Vagina (tissue), 2 donors: ENCODE measurements around the gene TLE5. TPM values are rescaled to one million over a fixed set of nuclear protein-coding genes. Genes with fewer than 3 reads are reported as not detected.

Source experiments
- DNase-seq, 2 donors: peaks; one replicate each; pipeline ENCODE4 v3.0.0-alpha.2; 2017; ENCODE audit errors: extremely low spot score in 2 of 2
- H3K27ac ChIP-seq: fragments of 200-600 bp; sonication (generic); one replicate; pipeline ENCODE4 v1.5.1; 2019
- H3K27me3 ChIP-seq: fragments of 200-600 bp; sonication (generic); one replicate; pipeline ENCODE4 v1.5.1; 2019
- H3K36me3 ChIP-seq, 2 donors: fragments of 200-600 bp; sonication (generic); one replicate each; pipeline ENCODE4 v1.5.1; 2017 to 2019
- H3K4me1 ChIP-seq: fragments of 200-600 bp; sonication (generic); one replicate; pipeline ENCODE4 v1.5.1; 2019
- H3K4me3 ChIP-seq, 2 donors: fragments of 200-600 bp; sonication (generic); 1 replicate in 1 of 2; 2 replicates in 1 of 2; pipeline ENCODE4 v1.5.1; 2016 to 2019
- H3K9me3 ChIP-seq: fragments of 200-600 bp; sonication (generic); one replicate; pipeline ENCODE4 v1.5.1; 2019
- CTCF ChIP-seq, 3 experiments: fragments of 450-650 bp in 2 of 3; fragments of 200-600 bp in 1 of 3; sonication (generic) in 1 of 3; IDR thresholded peaks; one replicate each; pipeline ENCODE4 v1.5.1; 2017 to 2019; ENCODE audit warnings: antibody characterized with exemption in 3 of 3, mild to moderate bottlenecking in 2 of 3, moderate library complexity in 2 of 3
- POLR2A ChIP-seq, 2 donors: fragments of 450-650 bp; IDR thresholded peaks; one replicate each; pipeline ENCODE4 v1.6.1; 2017; ENCODE audit warnings: antibody characterized with exemption in 2 of 2, mild to moderate bottlenecking in 2 of 2, moderate library complexity in 2 of 2
- POLR2AphosphoS5 ChIP-seq, 2 donors: sonication (generic); formaldehyde crosslinking; IDR thresholded peaks; one replicate each; pipeline ENCODE4 v1.9.0; 2017; ENCODE audit warnings: antibody characterized with exemption in 2 of 2, mild to moderate bottlenecking in 2 of 2, low read depth in 1 of 2; ENCODE audit not compliant: insufficient read depth in 1 of 2
- intact Hi-C: fragments of 100-400 bp; cut with DNase I; formaldehyde crosslinking; loops from one replicate; pipeline ENCODE4 v1.15.1; 2023
- total RNA-seq: library from RNA; depleted of rRNA; stranded (reverse); fragments of >200 nt; gene quantifications from one replicate; pipeline ENCODE4 v1.2.3, GENCODE V29; 2016

The TLE5 gene
- total RNA-seq, 1 donor from 2014 or later = 451 TPM

DNA sequence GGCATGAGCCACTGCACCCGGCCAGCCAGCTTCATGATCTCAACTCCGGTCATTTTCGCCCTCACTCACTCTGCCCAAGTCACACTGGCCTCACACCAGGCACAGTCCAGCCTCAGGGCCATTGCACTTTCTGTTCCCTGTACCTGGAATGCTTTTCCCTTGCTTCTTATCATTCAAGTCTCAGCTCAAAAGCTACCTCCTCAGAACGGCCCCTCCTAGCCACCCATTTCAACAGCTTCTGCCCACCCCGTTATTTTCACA, 30.8 kb downstream of the TLE5 start:
- intact Hi-C loops = no loop called here
- H3K4me1 ChIP-seq = peaks cover 37% of the 10 kb centered on the region

GRCh38 chr19:3029065-3029923, 33.0 kb downstream of the TLE5 start, which contains the start of gene TLE2:
TLE2 (minus strand) TSS chr19:3029280; CDS start chr19:3028904, 376 bp downstream.
- intact Hi-C loops = no loop called here
- H3K9me3 ChIP-seq = no peaks in the 10 kb centered on the region
- peak within 1 kb of the TSS; percentile 64 to 79 for H3K4me3 ChIP-seq
- no peaks in the 10 kb centered on the region for H3K36me3 ChIP-seq
- TF ChIP-seq POLR2A (IDR thresholded peaks at IDR 0.05) (no peak), CTCF (IDR thresholded peaks at IDR 0.05) (no peak), POLR2AphosphoS5 (IDR thresholded peaks at IDR 0.05; ENCODE audit: insufficient read depth in 1 of 2, low read depth in 1 of 2) (no peak)
- peaks cover 23% of the 10 kb centered on the region for H3K4me1 ChIP-seq
- no peaks in the 10 kb centered on the region for H3K27me3 ChIP-seq
- DNase-seq = no peak
- peak within 1 kb of the TSS; percentile 55 for H3K27ac ChIP-seq

More for the DNA sequence above, 30.8 kb downstream of the TLE5 start:
- Histone ChIP-seq H3K9me3 (no peaks in the 10 kb centered on the region), H3K27ac (no peak overlapping the region), H3K4me3 (no peak overlapping the region), H3K27me3 (no peaks in the 10 kb centered on the region), H3K36me3 (no peaks in the 10 kb centered on the region)
- no peak for TF ChIP-seq CTCF (IDR thresholded peaks at IDR 0.05)
- no peak for TF ChIP-seq POLR2A (IDR thresholded peaks at IDR 0.05)
- TF ChIP-seq POLR2AphosphoS5 (IDR thresholded peaks at IDR 0.05; ENCODE audit: insufficient read depth in 1 of 2, low read depth in 1 of 2) = no peak
- DNase-seq = no peak

DNA sequence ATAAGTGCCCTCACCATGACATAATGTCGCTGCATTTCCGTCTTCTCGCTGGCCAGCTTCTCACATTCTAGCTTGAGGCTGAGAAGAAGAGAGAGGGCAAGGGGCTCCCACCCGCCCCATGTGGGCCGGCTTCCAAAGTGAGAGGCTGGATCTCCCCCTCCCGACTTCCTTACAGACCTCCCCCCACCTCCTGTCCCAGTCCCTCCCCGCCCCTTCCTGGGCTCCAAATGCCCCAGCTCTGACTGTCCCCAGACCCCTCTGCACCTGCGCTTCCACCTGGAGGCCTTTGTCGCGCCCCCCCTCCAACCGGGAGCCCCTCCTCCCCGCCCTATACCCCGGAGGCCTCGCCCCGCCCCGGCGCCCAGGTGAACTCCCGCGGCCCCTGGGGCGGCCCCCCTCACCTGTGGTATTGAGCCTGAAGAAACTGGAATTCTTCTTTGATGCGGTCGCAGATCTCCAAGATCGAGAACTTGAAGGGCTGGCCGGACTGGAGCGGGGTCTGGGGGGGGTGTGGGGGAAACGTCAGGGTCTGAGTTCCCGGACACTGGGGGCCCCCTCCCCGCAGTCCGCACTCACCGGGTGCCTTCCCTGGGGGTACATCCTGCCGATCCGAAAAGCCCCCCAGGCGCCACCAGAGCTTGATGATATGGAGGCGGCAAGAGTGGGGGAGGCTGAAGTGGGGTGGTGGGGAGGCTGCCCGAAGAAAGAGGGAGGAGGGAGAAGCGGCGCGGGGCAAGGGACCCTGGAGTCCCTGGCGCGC, 33.8 kb downstream of the TLE5 start:
- Histone ChIP-seq H3K27me3 (no peaks in the 10 kb centered on the region), H3K4me3 (peak overlapping the region; percentile 64 to 79), H3K4me1 (peaks cover 19% of the 10 kb centered on the region), H3K9me3 (no peaks in the 10 kb centered on the region), H3K27ac (peak overlapping the region; percentile 55), H3K36me3 (no peaks in the 10 kb centered on the region)
- TF ChIP-seq POLR2A (IDR thresholded peaks at IDR 0.05) = no peak
- intact Hi-C loops = no loop called here
- DNase-seq = no peak

- peak overlapping the region; percentile 55 for H3K27ac ChIP-seq
- intact Hi-C loops = no loop called here
These were observed 34.4 kb downstream of the TLE5 start for GRCh38 chr19:3027981-3028304.

DNA sequence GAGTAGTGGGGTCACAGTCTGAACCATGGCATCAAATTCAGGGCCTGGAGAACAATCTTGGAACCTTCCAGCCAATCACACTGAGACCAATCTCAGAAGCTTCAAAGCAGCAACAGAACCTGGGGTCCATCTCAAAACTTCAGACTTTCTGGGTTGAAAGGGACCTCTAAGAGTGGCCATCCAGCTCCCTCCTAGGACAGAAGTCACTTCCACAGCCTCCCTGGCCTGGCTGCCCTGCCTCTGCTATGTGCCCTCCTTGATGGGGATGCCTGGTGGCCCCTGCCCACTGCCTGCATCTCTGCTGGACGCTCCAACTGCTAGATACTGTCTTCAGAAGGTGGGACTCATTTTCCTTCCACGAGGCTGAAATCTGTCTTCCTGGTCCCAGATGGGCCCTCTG, 35.0 kb downstream of the TLE5 start:
- Histone ChIP-seq H3K4me3 (no peak overlapping the region), H3K9me3 (no peaks in the 10 kb centered on the region), H3K27ac (no peak overlapping the region), H3K27me3 (no peaks in the 10 kb centered on the region), H3K4me1 (peaks cover 19% of the 10 kb centered on the region), H3K36me3 (no peaks in the 10 kb centered on the region)
- no peak for DNase-seq
- intact Hi-C loops = no loop called here
- no peak for TF ChIP-seq POLR2AphosphoS5 (IDR thresholded peaks at IDR 0.05; ENCODE audit: insufficient read depth in 1 of 2, low read depth in 1 of 2)
- TF ChIP-seq CTCF (IDR thresholded peaks at IDR 0.05) = no peak
- TF ChIP-seq POLR2A (IDR thresholded peaks at IDR 0.05) = no peak

More at GRCh38 chr19:3027981-3028304, 34.4 kb downstream of the TLE5 start:
- H3K36me3 ChIP-seq = no peaks in the 10 kb centered on the region
- TF ChIP-seq POLR2A (IDR thresholded peaks at IDR 0.05) (no peak), CTCF (IDR thresholded peaks at IDR 0.05) (no peak), POLR2AphosphoS5 (IDR thresholded peaks at IDR 0.05; ENCODE audit: insufficient read depth in 1 of 2, low read depth in 1 of 2) (no peak)
- peak overlapping the region; percentile 64 to 79 for H3K4me3 ChIP-seq
- no peaks in the 10 kb centered on the region for H3K27me3 ChIP-seq
- H3K9me3 ChIP-seq = no peaks in the 10 kb centered on the region
- DNase-seq = no peak
- peaks cover 19% of the 10 kb centered on the region for H3K4me1 ChIP-seq
